GM12875 (cell line): ENCODE measurements around the gene DNAH17.

Source experiments
- H3K4me3 ChIP-seq: one replicate; pipeline ENCODE4 v1.5.1; 2011; ENCODE audit warnings: low read depth, low read length, control low read depth
- CTCF ChIP-seq: IDR thresholded peaks from 2 replicates; pipeline ENCODE4 v1.5.1; 2011; ENCODE audit warnings: low read depth, mild to moderate bottlenecking, control low read depth, inconsistent platforms, low read length, moderate library complexity, borderline replicate concordance; ENCODE audit not compliant: insufficient read depth

The DNAH17 gene

DNA sequence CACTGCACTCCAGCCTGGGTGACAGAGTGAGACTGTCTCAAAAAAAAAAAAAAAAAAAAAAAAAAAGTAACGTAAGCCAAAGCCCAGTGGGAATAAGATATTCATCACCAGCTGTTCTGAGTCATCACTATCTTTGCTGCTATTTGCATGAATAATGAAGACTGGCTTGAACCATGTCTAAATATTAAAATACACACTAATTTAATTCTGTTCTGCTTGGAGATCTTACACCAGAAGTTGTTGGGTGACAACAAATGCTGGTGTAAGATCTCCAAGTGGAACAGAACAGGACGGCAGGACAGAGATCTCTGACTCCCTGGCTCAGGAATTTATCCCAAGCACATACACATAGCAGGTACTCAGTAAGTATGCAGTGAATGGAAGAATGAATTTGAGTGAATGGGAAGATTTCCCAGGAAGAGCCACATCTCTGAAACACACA is 19.6 kb downstream of the DNAH17 start:
- no peak overlapping the region for H3K4me3 ChIP-seq
- no peak for TF ChIP-seq CTCF

GRCh38 chr17:78556812-78557211 is 20.4 kb downstream of the DNAH17 start:
- TF ChIP-seq CTCF = no peak
- H3K4me3 ChIP-seq = no peak overlapping the region

- H3K4me3 ChIP-seq = no peak overlapping the region
- TF ChIP-seq CTCF = no peak
These were observed 21.3 kb downstream of the DNAH17 start for GRCh38 chr17:78555746-78556401.

DNA sequence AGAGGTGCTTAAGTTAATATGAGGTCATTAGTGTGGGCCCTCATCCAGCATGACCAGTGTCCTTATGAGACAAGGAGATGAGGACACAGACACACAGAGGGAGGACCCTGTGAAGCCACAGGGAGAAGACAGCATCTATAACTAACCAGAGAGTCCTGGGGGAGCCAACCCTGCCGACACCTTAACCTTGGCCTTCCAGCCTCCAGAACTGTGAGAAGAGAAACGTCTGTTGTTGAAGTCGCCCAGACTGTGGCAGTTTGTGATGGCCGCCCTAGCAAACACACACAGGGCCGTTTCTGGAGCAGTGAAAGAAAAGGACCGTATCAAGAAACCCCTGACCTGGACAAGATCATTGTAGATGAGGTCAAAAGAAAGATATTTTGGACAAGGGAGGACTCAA is 26.7 kb downstream of the DNAH17 start:
- no peak for TF ChIP-seq CTCF
- no peak overlapping the region for H3K4me3 ChIP-seq

DNA sequence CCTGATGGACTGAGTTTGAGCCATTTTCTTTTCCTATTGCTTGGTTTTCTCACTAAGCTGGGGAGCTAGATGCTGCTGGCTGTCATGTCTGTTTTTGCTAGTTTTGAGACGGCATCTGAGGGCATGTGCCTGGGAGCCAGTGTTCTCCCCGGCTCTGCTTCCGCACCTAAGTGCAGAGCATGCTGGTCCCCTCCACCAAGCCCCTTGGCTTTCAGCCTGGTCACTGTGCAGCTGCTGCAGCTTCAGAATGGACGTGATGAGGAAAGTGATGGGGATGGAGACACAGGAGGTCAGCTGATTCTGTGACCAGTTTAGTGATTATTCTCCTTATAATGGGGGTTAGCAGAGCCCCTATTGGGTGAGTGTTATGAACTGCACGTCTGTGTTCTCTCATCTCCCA is 28.5 kb downstream of the DNAH17 start:
- H3K4me3 ChIP-seq = no peak overlapping the region
- TF ChIP-seq CTCF = no peak

- no peak for TF ChIP-seq CTCF
- no peak overlapping the region for H3K4me3 ChIP-seq
These were observed 30.2 kb downstream of the DNAH17 start for GRCh38 chr17:78547035-78547434.

DNA sequence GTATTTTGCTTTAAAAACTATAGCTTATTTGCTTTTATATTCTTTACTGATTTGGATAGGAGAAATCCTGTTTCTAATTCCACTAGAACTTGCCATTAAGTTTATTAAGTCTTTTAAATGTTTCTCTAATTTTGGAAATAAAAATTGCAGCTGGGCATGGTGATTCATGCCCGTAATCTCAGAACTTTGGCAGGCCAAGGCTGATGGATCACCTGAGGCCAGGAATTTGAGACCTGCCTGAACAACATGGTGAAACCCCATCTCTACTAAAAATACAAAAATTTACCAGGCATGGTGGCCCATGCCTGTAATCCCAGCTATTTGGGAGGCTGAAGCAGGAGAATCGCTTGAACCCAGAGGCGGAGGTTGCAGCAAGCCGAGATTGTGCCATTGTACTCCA is 30.7 kb downstream of the DNAH17 start:
- TF ChIP-seq CTCF = no peak
- no peak overlapping the region for H3K4me3 ChIP-seq
